HepG2 (cell line): ENCODE measurements around the gene ST14. TPM values are rescaled to one million over a fixed set of nuclear protein-coding genes. Genes with fewer than 3 reads are reported as not detected.

Experiments used
- FOXJ3 ChIP-seq: sonication (generic); formaldehyde crosslinking; IDR thresholded peaks from 2 replicates; pipeline ENCODE4 v1.4.0; 2020; ENCODE audit warnings: missing genetic modification reagents, mild to moderate bottlenecking, borderline replicate concordance
- GFI1 ChIP-seq: sonication (generic); formaldehyde crosslinking; IDR thresholded peaks from 2 replicates; pipeline ENCODE4 v1.5.0; 2020; ENCODE audit warnings: missing genetic modification reagents, mild to moderate bottlenecking, borderline replicate concordance
- HNRNPH1 ChIP-seq: fragments of 200-400 bp; formaldehyde crosslinking; optimal IDR thresholded peaks from 2 replicates; pipeline ENCODE3; 2017; ENCODE audit warnings: mild to moderate bottlenecking, low read depth, low read length
- LCORL ChIP-seq, 2 experiments: fragments of 450-650 bp in 1 of 2; sonication (generic) in 1 of 2; formaldehyde crosslinking in 1 of 2; IDR thresholded peaks; 2 replicates each; pipeline versions ENCODE4 v1.5.0 to v1.6.1; 2017 to 2020; ENCODE audit warnings: antibody characterized with exemption in 1 of 2, missing genetic modification reagents in 1 of 2
- MIER2 ChIP-seq: IDR thresholded peaks from 2 replicates; pipeline ENCODE4 v1.6.1; 2016; ENCODE audit warnings: missing biosample characterization, missing genetic modification reagents
- NAIF1 ChIP-seq: sonication (generic); formaldehyde crosslinking; IDR thresholded peaks from 2 replicates; pipeline ENCODE4 v1.5.0; 2020; ENCODE audit warnings: mild to moderate bottlenecking, missing genetic modification reagents, borderline replicate concordance
- NPAS2 ChIP-seq: sonication (generic); formaldehyde crosslinking; IDR thresholded peaks from 2 replicates; pipeline ENCODE4 v1.8.0; 2022; ENCODE audit warnings: mild to moderate bottlenecking, missing genetic modification reagents, borderline replicate concordance
- PHF21A ChIP-seq: sonication (generic); formaldehyde crosslinking; IDR thresholded peaks from 2 replicates; pipeline ENCODE4 v1.5.0; 2020; ENCODE audit warnings: mild to moderate bottlenecking, missing genetic modification reagents
- PRMT3 ChIP-seq: sonication (generic); formaldehyde crosslinking; IDR thresholded peaks from 2 replicates; pipeline ENCODE4 v1.8.1; 2022; ENCODE audit warnings: low read depth, mild to moderate bottlenecking, moderate library complexity, missing genetic modification reagents, borderline replicate concordance
- SOX6 ChIP-seq, 2 experiments: fragments of 450-650 bp in 1 of 2; sonication (generic) in 1 of 2; formaldehyde crosslinking in 1 of 2; IDR thresholded peaks; 2 replicates each; pipeline versions ENCODE4 v1.4.0 to v1.6.1; 2017 to 2020; ENCODE audit warnings: antibody characterized with exemption in 1 of 2, mild to moderate bottlenecking in 1 of 2, missing genetic modification reagents in 1 of 2
- ZBTB10 ChIP-seq: sonication (generic); formaldehyde crosslinking; IDR thresholded peaks from 2 replicates; pipeline ENCODE4 v1.4.0; 2020; ENCODE audit warnings: missing genetic modification reagents, borderline replicate concordance
- ZC3H13 ChIP-seq: sonication (generic); formaldehyde crosslinking; IDR thresholded peaks from 2 replicates; pipeline ENCODE4 v1.8.1; 2023; ENCODE audit warnings: mild to moderate bottlenecking, missing genetic modification reagents, moderate library complexity
- ZFP36L1 ChIP-seq: sonication (generic); formaldehyde crosslinking; IDR thresholded peaks from 2 replicates; pipeline ENCODE4 v1.8.0; 2022; ENCODE audit warnings: mild to moderate bottlenecking, missing genetic modification reagents, moderate library complexity
- ZFX ChIP-seq: sonication (generic); formaldehyde crosslinking; IDR thresholded peaks from 2 replicates; pipeline ENCODE4 v1.4.0; 2020; ENCODE audit warnings: mild to moderate bottlenecking, low read depth, missing genetic modification reagents, moderate library complexity
- ZNF574 ChIP-seq: sonication (generic); formaldehyde crosslinking; IDR thresholded peaks from 2 replicates; pipeline ENCODE4 v1.4.0; 2020; ENCODE audit warnings: missing genetic modification reagents
- ZNF704 ChIP-seq: sonication (generic); formaldehyde crosslinking; IDR thresholded peaks from 2 replicates; pipeline ENCODE4 v1.8.1; 2023; ENCODE audit warnings: mild to moderate bottlenecking, inconsistent platforms, moderate library complexity, missing genetic modification reagents, borderline replicate concordance
- polyA plus RNA-seq, 8 experiments: library from polyadenylated mRNA; depleted of rRNA in 3 of 8; stranded (reverse) in 7 of 8; unstranded in 1 of 8; fragments of >200 nt; fragmentation: Illumina TruSeq in 4 of 8; extraction: Trizol in 4 of 8; gene quantifications; 2 replicates each; pipeline versions ENCODE4 v1.2.1 to v1.2.3, GENCODE V29; 2011 to 2016; ENCODE audit warnings: low read depth in 4 of 8, missing spikeins in 1 of 8, mixed read lengths in 1 of 8; ENCODE audit not compliant: insufficient read depth in 1 of 8
- total RNA-seq, 5 experiments: library from RNA; depleted of rRNA; stranded (reverse); fragments of >200 nt; fragmentation: Illumina TruSeq; extraction: Trizol; gene quantifications; 2 replicates each; pipeline ENCODE4 v1.2.3, GENCODE V29; 2016; ENCODE audit warnings: low read depth in 1 of 5

Gene ST14
- total and polyA plus RNA-seq, 2 of the 13 experiments (the other 11 are each of a cell fraction or from before 2014, with no cell fraction given), result 0.88 to 1.4 TPM

- no peak for TF ChIP-seq GFI1 (CRISPR knock-in tag)
- TF ChIP-seq ZFX, result peak; percentile 39; the same call in 1 of the 2 replicates
- no peak for TF ChIP-seq NPAS2 (CRISPR knock-in tag)
- no peak; the same call in 1 of the 2 replicates for TF ChIP-seq PHF21A (CRISPR knock-in tag)
- TF ChIP-seq ZNF574 (CRISPR knock-in tag), result no peak; the same call in none of the 2 replicates
- no peak for TF ChIP-seq SOX6 (IDR thresholded peaks at IDR 0.05)
- peak; percentile 52; the same call in 1 of the 2 replicates for TF ChIP-seq SOX6 (CRISPR knock-in tag; IDR thresholded peaks at IDR 0.05)
- TF ChIP-seq ZFP36L1 (CRISPR knock-in tag), result no peak
- TF ChIP-seq LCORL (IDR thresholded peaks at IDR 0.05), result no peak
- no peak for TF ChIP-seq LCORL (CRISPR knock-in tag; IDR thresholded peaks at IDR 0.05)
- TF ChIP-seq ZC3H13, result no peak
- no peak for TF ChIP-seq HNRNPH1
- no peak for TF ChIP-seq ZBTB10
- TF ChIP-seq MIER2 (CRISPR knock-in tag), result no peak
- peak; percentile 62; the same call in 1 of the 2 replicates for TF ChIP-seq ZNF704
- TF ChIP-seq PRMT3 (CRISPR knock-in tag), result 0 out of 2 replicates have a peak, but pooled peaks have one; percentile 73
- TF ChIP-seq FOXJ3 (CRISPR knock-in tag), result no peak
- TF ChIP-seq NAIF1, result peak; percentile 60; the same call in 1 of the 2 replicates
Observed at GRCh38 chr11:130163346-130164220, 4.0 kb downstream of the ST14 start (continued).
